Measurements from ENCODE around the gene CPA1. TPM values are rescaled to one million over a fixed set of nuclear protein-coding genes. Genes with fewer than 3 reads are reported as not detected.

Gene CPA1
- total RNA-seq, 4 donors from 2014 or later = not detected

DNA sequence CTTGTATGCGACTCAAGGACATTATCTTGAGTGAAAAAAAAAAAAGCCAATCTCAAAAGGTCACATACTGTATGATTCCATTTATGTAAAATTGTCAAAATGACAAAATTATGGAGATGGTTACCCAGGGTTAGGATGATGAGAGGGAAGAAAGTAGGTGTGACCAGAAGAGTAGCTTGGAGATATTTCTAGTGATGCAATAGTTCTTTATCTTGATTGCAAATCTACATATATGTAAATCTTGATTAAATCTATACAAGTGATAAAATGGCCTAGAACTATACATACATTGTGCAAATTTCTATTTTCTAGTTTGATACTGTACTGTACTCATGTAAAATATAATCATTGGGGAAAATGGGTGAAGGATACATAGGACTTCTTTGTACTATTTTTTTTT lies 56.0 kb downstream of the CPA1 start:
- intact Hi-C loops (cut with DNase I) = loop anchor here (10.0 kb wide), 2 partner anchors 81 to 231 kb away; partner anchors contain the start of genes SSMEM1 and TMEM209
- no peak for TF ChIP-seq POLR2AphosphoS5 (IDR thresholded peaks at IDR 0.05)
- TF ChIP-seq EP300 (IDR thresholded peaks at IDR 0.05) = no peak
- no peak for TF ChIP-seq POLR2A (IDR thresholded peaks at IDR 0.05; ENCODE audit: low read depth)
- TF ChIP-seq, protein P1, sequence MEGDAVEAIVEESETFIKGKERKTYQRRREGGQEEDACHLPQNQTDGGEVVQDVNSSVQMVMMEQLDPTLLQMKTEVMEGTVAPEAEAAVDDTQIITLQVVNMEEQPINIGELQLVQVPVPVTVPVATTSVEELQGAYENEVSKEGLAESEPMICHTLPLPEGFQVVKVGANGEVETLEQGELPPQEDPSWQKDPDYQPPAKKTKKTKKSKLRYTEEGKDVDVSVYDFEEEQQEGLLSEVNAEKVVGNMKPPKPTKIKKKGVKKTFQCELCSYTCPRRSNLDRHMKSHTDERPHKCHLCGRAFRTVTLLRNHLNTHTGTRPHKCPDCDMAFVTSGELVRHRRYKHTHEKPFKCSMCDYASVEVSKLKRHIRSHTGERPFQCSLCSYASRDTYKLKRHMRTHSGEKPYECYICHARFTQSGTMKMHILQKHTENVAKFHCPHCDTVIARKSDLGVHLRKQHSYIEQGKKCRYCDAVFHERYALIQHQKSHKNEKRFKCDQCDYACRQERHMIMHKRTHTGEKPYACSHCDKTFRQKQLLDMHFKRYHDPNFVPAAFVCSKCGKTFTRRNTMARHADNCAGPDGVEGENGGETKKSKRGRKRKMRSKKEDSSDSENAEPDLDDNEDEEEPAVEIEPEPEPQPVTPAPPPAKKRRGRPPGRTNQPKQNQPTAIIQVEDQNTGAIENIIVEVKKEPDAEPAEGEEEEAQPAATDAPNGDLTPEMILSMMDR (IDR thresholded peaks at IDR 0.05) = no peak
- no peaks in the 10 kb centered on the region for H3K9me3 ChIP-seq
- no peaks in the 10 kb centered on the region for H3K27me3 ChIP-seq
- H3K36me3 ChIP-seq = no peaks in the 10 kb centered on the region
- no peak for DNase-seq (ENCODE audit: extremely low spot score)
- WGBS = 92% methylated on average over 1 of the region's 1 CpG
- H3K4me3 ChIP-seq = no peak overlapping the region
- peaks cover 0 to 15% (median 11%) of the 10 kb centered on the region in 4 donors for H3K4me1 ChIP-seq
- H3K27ac ChIP-seq (replicated peaks in 1 of 4) = no peak overlapping the region

Other genes starting within 250 kb of the CPA1 start
- 1 to 10 TPM; 6.8 to 8.7 (median 8.0) TPM for gene TMEM209, start 175.1 kb upstream of the CPA1 start, total RNA-seq
- gene SSMEM1, start 172.6 kb upstream of the CPA1 start, total RNA-seq = not detected
- gene CPA2, start 113.6 kb upstream of the CPA1 start, total RNA-seq = not detected
- gene CPA4, start 87.3 kb upstream of the CPA1 start, total RNA-seq = not detected
- not detected for gene CPA5, start 35.7 kb upstream of the CPA1 start, total RNA-seq
- 1 to 10 TPM in 3 of 4 donors, under 1 TPM in 1; 0.83 to 5.9 (median 2.8) TPM for gene CEP41, start 60.5 kb downstream of the CPA1 start, total RNA-seq
- 1 to 10 TPM; 2.6 to 4.6 (median 3.1) TPM for gene MEST, start 111.6 kb downstream of the CPA1 start, total RNA-seq